Activated CD4-positive, alpha-beta memory T cell treated with anti-CD3 and anti-CD28 coated beads for 36 hours (primary cell): ENCODE results near the gene POMT2. TPM values are rescaled to one million over a fixed set of nuclear protein-coding genes. Genes with fewer than 3 reads are reported as not detected.
A peak's percentile ranks its signal among the peaks of the same experiment; 100 is the strongest.

Experiments used
- CTCF ChIA-PET: fragments of 350-600 bp; sonication (Branson Sonifier 250); formaldehyde crosslinking; loops from one replicate; lab custom pipeline; 2021; ENCODE audit warnings: antibody characterized with exemption, inconsistent platforms; lab: Charles Lee
- POLR2A ChIA-PET: fragments of 350-600 bp; sonication (Branson Sonifier 250); formaldehyde crosslinking; loops from one replicate; lab custom pipeline; 2021; ENCODE audit warnings: antibody characterized with exemption; lab: Charles Lee
- DNase-seq: peaks from one replicate; pipeline ENCODE4 v3.0.0-alpha.2; 2020
- H3K27ac Mint-ChIP-seq: one replicate; pipeline ENCODE4 v1.8.0; 2021; ENCODE audit warnings: mixed read lengths
- H3K27me3 Mint-ChIP-seq: one replicate; pipeline ENCODE4 v1.8.0; 2021; ENCODE audit warnings: mixed read lengths
- H3K36me3 Mint-ChIP-seq: one replicate; pipeline ENCODE4 v1.8.0; 2021; ENCODE audit warnings: mixed read lengths
- H3K4me1 Mint-ChIP-seq: one replicate; pipeline ENCODE4 v1.8.0; 2021; ENCODE audit warnings: low read depth, mixed read lengths
- H3K4me3 Mint-ChIP-seq: one replicate; pipeline ENCODE4 v1.8.0; 2021; ENCODE audit warnings: mild to moderate bottlenecking, mixed read lengths
- H3K9me3 Mint-ChIP-seq: one replicate; pipeline ENCODE4 v1.8.0; 2021; ENCODE audit warnings: mixed read lengths
- intact Hi-C: fragments of 100-400 bp; cut with micrococcal nuclease; formaldehyde crosslinking; loops from one replicate; pipeline ENCODE4 v1.15.1; 2023
- total RNA-seq, 2 experiments: library from RNA; stranded (reverse); gene quantifications; one replicate each; pipeline ENCODE4 v1.2.3, GENCODE V29; 2021

POMT2 gene
- total RNA-seq, 2 experiments from 2014 or later = 12.9 to 13.1 TPM

GRCh38 chr14:77313371-77313770 is 7.3 kb downstream of the POMT2 start:
- Mint-ChIP-seq H3K4me1 (no peaks in the 10 kb centered on the region), H3K27ac (no peak overlapping the region), H3K9me3 (no peaks in the 10 kb centered on the region), H3K4me3 (no peak overlapping the region), H3K27me3 (no peaks in the 10 kb centered on the region), H3K36me3 (no peaks in the 10 kb centered on the region)
- intact Hi-C loops = no loop called here
- CTCF ChIA-PET = interaction anchor here (1.1 to 8.1 kb wide), 4 partner anchors 11 to 161 kb away, joined by 3 to 321 read pairs (median 81); partner anchors contain the start of genes SAMD15 and TMED8
- no peak for DNase-seq
- POLR2A ChIA-PET = no interaction called here

- ChIA-PET POLR2A (no interaction called here), CTCF (interaction anchor here (1.0 to 8.1 kb wide), 2 partner anchors 9 to 144 kb away, joined by 3 to 321 read pairs; no protein-coding TSS in a partner anchor)
- H3K36me3 Mint-ChIP-seq = no peaks in the 10 kb centered on the region
- DNase-seq = no peak
- H3K4me1 Mint-ChIP-seq = peaks cover 7% of the 10 kb centered on the region
- no peak overlapping the region for H3K27ac Mint-ChIP-seq
- intact Hi-C loops = no loop called here
- H3K9me3 Mint-ChIP-seq = no peaks in the 10 kb centered on the region
- H3K27me3 Mint-ChIP-seq = no peaks in the 10 kb centered on the region
- no peak overlapping the region for H3K4me3 Mint-ChIP-seq
Observed at GRCh38 chr14:77311217-77311616, 9.5 kb downstream of the POMT2 start.

- Mint-ChIP-seq H3K4me3 (no peak overlapping the region), H3K36me3 (no peaks in the 10 kb centered on the region), H3K27ac (no peak overlapping the region), H3K9me3 (no peaks in the 10 kb centered on the region), H3K4me1 (peaks cover 7% of the 10 kb centered on the region), H3K27me3 (no peaks in the 10 kb centered on the region)
- intact Hi-C loops = no loop called here
- POLR2A ChIA-PET = no interaction called here
- CTCF ChIA-PET = interaction anchor here (1.1 to 8.1 kb wide), 2 partner anchors 8 to 9 kb away, joined by 5 to 321 read pairs; no protein-coding TSS in a partner anchor
- no peak for DNase-seq
Observed at GRCh38 chr14:77310026-77310425, 10.7 kb downstream of the POMT2 start.

GRCh38 chr14:77309131-77309530 is 11.6 kb downstream of the POMT2 start:
- ChIA-PET POLR2A (no interaction called here), CTCF (interaction anchor here (0.6 to 1.1 kb wide), 2 partner anchors 8 to 434 kb away, joined by 3 to 5 read pairs; no protein-coding TSS in a partner anchor)
- no peak overlapping the region for H3K4me3 Mint-ChIP-seq
- no peaks in the 10 kb centered on the region for H3K27me3 Mint-ChIP-seq
- no peak for DNase-seq
- H3K4me1 Mint-ChIP-seq = peaks cover 15% of the 10 kb centered on the region
- no peak overlapping the region for H3K27ac Mint-ChIP-seq
- intact Hi-C loops = no loop called here
- no peaks in the 10 kb centered on the region for H3K9me3 Mint-ChIP-seq
- no peaks in the 10 kb centered on the region for H3K36me3 Mint-ChIP-seq

GRCh38 chr14:77306851-77307496 is 13.7 kb downstream of the POMT2 start:
- DNase-seq = peak; percentile 28
- peaks cover 31% of the 10 kb centered on the region for H3K4me1 Mint-ChIP-seq
- POLR2A ChIA-PET = no interaction called here
- H3K36me3 Mint-ChIP-seq = no peaks in the 10 kb centered on the region
- no peaks in the 10 kb centered on the region for H3K9me3 Mint-ChIP-seq
- CTCF ChIA-PET = interaction anchor here (0.7 to 11.4 kb wide), 3 partner anchors 7 to 156 kb away, joined by 3 to 321 read pairs (median 5); partner anchors contain the start of genes SAMD15 and TMED8
- H3K27ac Mint-ChIP-seq = no peak overlapping the region
- intact Hi-C loops = no loop called here
- no peaks in the 10 kb centered on the region for H3K27me3 Mint-ChIP-seq
- no peak overlapping the region for H3K4me3 Mint-ChIP-seq

GRCh38 chr14:77306416-77306815 is 14.3 kb downstream of the POMT2 start:
- Mint-ChIP-seq H3K27me3 (no peaks in the 10 kb centered on the region), H3K9me3 (no peaks in the 10 kb centered on the region), H3K27ac (no peak overlapping the region), H3K4me3 (no peak overlapping the region), H3K36me3 (no peaks in the 10 kb centered on the region), H3K4me1 (peaks cover 31% of the 10 kb centered on the region)
- POLR2A ChIA-PET = no interaction called here
- no peak for DNase-seq
- intact Hi-C loops = no loop called here
- CTCF ChIA-PET = interaction anchor here (0.7 to 11.4 kb wide), 2 partner anchors 8 to 155 kb away, joined by 3 to 321 read pairs; no protein-coding TSS in a partner anchor

GRCh38 chr14:77305696-77306095 is 15.0 kb downstream of the POMT2 start:
- H3K27me3 Mint-ChIP-seq = no peaks in the 10 kb centered on the region
- no peak overlapping the region for H3K4me3 Mint-ChIP-seq
- ChIA-PET POLR2A (interaction anchor here (4.2 kb wide), 1 partner anchor 15 kb away, joined by 30 read pairs; the partner anchor contains the start of genes GSTZ1 and POMT2), CTCF (interaction anchor here (2.2 to 11.4 kb wide), 2 partner anchors 8 to 15 kb away, joined by 15 to 321 read pairs; partner anchors contain the start of genes GSTZ1 and POMT2)
- H3K9me3 Mint-ChIP-seq = no peaks in the 10 kb centered on the region
- peaks cover 31% of the 10 kb centered on the region for H3K4me1 Mint-ChIP-seq
- DNase-seq = no peak
- H3K27ac Mint-ChIP-seq = no peak overlapping the region
- intact Hi-C loops = no loop called here
- no peaks in the 10 kb centered on the region for H3K36me3 Mint-ChIP-seq

GRCh38 chr14:77303417-77304156 is 17.1 kb downstream of the POMT2 start:
- DNase-seq = peak; percentile 73
- H3K4me3 Mint-ChIP-seq = peak overlapping the region; percentile 9
- peaks cover 31% of the 10 kb centered on the region for H3K4me1 Mint-ChIP-seq
- H3K27me3 Mint-ChIP-seq = no peaks in the 10 kb centered on the region
- no peaks in the 10 kb centered on the region for H3K9me3 Mint-ChIP-seq
- POLR2A ChIA-PET = interaction anchor here (0.9 to 4.2 kb wide), 7 partner anchors 12 to 205 kb away, joined by 3 to 30 read pairs (median 5); partner anchors contain the start of genes AHSA1, GSTZ1, POMT2 and SAMD15
- H3K27ac Mint-ChIP-seq = peak overlapping the region; percentile 84
- no peaks in the 10 kb centered on the region for H3K36me3 Mint-ChIP-seq
- intact Hi-C loops = loop anchor here (1.0 to 5.0 kb wide), 7 partner anchors 13 to 346 kb away; partner anchors contain the start of genes GSTZ1 and VIPAS39
- CTCF ChIA-PET = interaction anchor here (0.6 to 11.4 kb wide), 9 partner anchors 10 to 429 kb away, joined by 3 to 321 read pairs (median 5); partner anchors contain the start of genes GSTZ1, POMT2, SAMD15 and TMED8

GRCh38 chr14:77302926-77303325 is 17.8 kb downstream of the POMT2 start:
- intact Hi-C loops = loop anchor here (1.0 to 5.0 kb wide), 7 partner anchors 13 to 346 kb away; partner anchors contain the start of genes GSTZ1 and VIPAS39
- H3K27ac Mint-ChIP-seq = peak overlapping the region; percentile 84
- CTCF ChIA-PET = interaction anchor here (0.7 to 11.4 kb wide), 6 partner anchors 11 to 248 kb away, joined by 3 to 321 read pairs (median 6); partner anchors contain the start of genes SAMD15 and TMED8
- DNase-seq = peak; percentile 83
- H3K4me1 Mint-ChIP-seq = peaks cover 31% of the 10 kb centered on the region
- no peak overlapping the region for H3K4me3 Mint-ChIP-seq
- H3K9me3 Mint-ChIP-seq = no peaks in the 10 kb centered on the region
- no peaks in the 10 kb centered on the region for H3K27me3 Mint-ChIP-seq
- H3K36me3 Mint-ChIP-seq = peaks cover under 1% of the 10 kb centered on the region
- POLR2A ChIA-PET = interaction anchor here (1.2 to 4.2 kb wide), 4 partner anchors 13 to 155 kb away, joined by 3 to 30 read pairs (median 10); partner anchors contain the start of genes AHSA1, GSTZ1, POMT2 and SAMD15

GRCh38 chr14:77301103-77301502 is 19.6 kb downstream of the POMT2 start:
- ChIA-PET CTCF (interaction anchor here (0.6 to 11.4 kb wide), 14 partner anchors 8 to 177 kb away, joined by 3 to 321 read pairs (median 4); partner anchors contain the start of genes GSTZ1, POMT2, SAMD15 and TMED8), POLR2A (interaction anchor here (1.0 kb wide), 1 partner anchor 15 kb away, joined by 5 read pairs; no protein-coding TSS in a partner anchor)
- Mint-ChIP-seq H3K4me1 (peaks cover 24% of the 10 kb centered on the region), H3K36me3 (peaks cover 4% of the 10 kb centered on the region), H3K27ac (no peak overlapping the region), H3K9me3 (no peaks in the 10 kb centered on the region), H3K4me3 (no peak overlapping the region), H3K27me3 (no peaks in the 10 kb centered on the region)
- intact Hi-C loops = loop anchor here (2.0 to 5.0 kb wide), 3 partner anchors 179 to 344 kb away; no protein-coding TSS in a partner anchor
- DNase-seq = peak; percentile 78

GRCh38 chr14:77299771-77300170 is 20.9 kb downstream of the POMT2 start:
- peaks cover 22% of the 10 kb centered on the region for H3K4me1 Mint-ChIP-seq
- no peak overlapping the region for H3K4me3 Mint-ChIP-seq
- H3K36me3 Mint-ChIP-seq = peaks cover 7% of the 10 kb centered on the region
- POLR2A ChIA-PET = no interaction called here
- H3K27ac Mint-ChIP-seq = no peak overlapping the region
- CTCF ChIA-PET = interaction anchor here (1.5 to 11.4 kb wide), 5 partner anchors 9 to 157 kb away, joined by 3 to 321 read pairs (median 8); partner anchors contain the start of genes GSTZ1 and POMT2
- no peaks in the 10 kb centered on the region for H3K27me3 Mint-ChIP-seq
- intact Hi-C loops = loop anchor here (2.0 to 5.0 kb wide), 3 partner anchors 177 to 342 kb away; no protein-coding TSS in a partner anchor
- DNase-seq = no peak
- H3K9me3 Mint-ChIP-seq = no peaks in the 10 kb centered on the region
